Measurements from ENCODE around the gene C3orf80.
"Not testable (repeated sequence)": the region's sequence is repeated elsewhere in the genome, so short reads cannot be mapped to it uniquely, and the experiment has no call there.

The C3orf80 gene

DNA sequence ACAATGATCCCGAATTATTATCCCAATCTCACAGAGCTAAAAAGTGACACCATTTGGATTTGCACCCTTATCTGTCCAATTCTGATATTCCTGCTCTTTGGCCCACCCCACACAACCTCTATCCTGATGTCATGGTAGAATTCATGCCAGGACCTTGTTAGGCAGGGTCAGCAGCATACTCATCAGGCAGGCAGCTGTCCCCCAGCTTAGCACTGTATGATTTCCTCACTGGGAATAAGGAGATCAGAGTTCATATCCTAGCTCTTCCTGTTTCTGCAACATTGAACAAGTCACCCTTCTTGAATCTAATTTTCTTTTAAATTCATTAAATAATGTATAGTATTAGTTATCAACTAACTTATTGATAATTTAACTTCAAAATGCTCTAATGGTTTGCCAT lies 12.0 kb upstream of the C3orf80 start:
- no peak for DNase-seq

DNA sequence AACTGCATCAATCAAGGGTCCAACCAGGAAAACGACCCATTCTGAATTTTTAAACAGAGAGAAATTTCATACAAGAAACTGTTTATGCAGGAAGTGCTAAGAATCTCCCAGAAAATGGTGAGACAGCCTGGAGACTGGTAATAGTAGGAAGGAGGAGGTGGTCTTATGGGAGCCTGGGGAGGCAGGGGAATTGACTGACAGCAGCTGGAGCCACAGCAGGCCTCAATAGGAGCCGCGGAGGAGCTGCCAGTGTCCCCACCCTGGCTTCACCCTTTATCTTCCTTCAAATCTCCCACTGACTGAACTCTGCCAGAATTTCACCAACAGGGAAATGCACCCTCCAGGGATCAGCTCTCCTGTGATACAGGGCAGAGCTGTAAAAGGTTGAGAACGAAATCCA lies 7.5 kb upstream of the C3orf80 start:
- no peak for DNase-seq

DNA sequence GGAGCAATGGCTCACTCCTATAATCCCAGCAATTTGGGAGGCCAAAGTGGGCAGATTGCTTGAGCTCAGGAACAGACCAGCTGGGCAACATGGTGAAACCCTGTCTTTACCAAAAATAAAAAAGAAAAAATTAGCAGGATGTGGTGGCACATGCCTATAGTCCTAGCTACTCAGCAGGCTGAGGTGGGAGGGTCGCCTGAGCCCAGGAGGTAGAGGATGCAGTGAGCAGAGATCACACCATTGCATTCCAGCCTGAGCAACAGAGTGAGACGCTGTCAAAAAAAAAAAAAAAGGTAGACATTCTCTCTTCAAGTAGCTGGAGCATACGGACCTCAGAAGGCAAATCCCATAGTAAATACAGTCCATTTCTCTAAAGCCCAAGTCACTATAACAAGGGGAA lies 7.1 kb upstream of the C3orf80 start:
- DNase-seq, result no peak

DNA sequence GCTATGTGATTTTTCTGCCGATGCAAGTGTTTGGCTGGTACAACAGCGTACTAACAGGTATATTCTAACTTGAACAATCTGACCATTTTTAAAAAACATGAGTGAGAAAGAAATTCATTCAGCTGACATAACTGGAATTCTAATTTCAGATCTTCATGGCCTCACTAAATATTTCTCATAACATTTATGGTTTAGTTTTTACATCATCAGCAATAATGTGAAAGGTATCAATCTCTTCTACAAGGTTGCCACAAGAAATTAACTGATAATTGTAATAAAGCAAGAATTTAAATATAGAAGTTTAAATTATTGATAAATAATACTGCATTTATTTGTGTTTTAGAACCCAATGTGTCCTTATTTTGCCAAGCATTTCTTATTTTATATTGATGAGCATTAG lies 5.2 kb upstream of the C3orf80 start:
- no peak for DNase-seq

DNA sequence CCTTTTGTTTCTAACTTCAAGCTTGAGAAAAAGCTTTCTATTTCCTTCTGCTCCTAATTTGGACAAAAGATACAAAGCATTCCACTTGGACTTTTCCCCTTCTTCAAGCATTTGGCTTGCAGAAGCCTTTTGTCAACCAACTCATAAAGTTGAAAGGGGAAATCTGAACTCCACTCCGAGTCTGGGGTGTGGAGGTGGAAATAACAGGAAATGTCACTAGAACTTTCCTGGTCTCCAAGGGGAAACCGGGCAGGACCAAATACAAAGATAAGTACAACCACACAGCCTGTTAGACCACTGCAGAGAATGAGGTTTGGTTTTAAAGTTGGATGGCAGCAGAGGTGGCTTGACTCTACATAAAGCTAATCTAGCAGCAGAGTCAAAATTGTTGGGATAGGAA lies 4.2 kb upstream of the C3orf80 start:
- no peak for DNase-seq

DNA sequence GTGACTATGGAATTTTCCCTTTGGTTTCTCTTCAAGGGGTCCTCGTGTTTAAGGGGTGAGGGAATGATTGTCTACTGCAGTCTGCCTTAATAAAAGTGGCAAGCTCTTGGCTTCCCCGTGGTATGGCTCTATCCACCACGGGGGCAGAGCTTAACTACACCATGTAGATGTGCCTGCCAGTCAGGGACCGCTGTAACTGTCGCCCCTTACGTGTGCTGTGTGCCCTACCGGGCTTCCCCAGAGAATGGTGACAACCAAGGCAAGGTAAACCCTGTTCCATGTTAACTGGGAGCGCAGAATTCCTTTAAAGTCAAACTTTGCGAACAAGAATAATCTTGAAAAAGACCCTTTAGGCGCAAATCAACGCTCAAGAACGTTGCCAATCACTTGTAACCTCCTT lies 966 bp upstream of the C3orf80 start:
- DNase-seq, result peak in 1 of 5 experiments; percentile 12

DNA sequence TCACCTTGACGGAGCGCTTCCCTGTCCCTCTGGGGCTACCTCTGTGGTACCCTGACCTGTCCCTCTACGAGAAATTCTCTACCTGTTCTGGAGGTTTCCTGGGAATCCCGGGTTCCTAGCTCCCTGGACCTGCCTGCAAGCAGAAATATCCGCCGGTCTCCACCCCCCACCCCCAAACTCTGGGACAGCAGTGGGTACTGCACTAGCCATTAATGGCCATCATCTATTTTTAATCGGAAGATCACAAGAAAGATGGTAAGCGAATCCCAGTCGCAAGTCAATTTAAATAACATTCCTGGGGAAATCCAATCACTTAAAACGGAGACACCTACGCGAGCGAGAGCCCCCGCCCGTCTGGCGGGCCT lies 429 bp upstream of the C3orf80 start:
- no peak for DNase-seq

DNA sequence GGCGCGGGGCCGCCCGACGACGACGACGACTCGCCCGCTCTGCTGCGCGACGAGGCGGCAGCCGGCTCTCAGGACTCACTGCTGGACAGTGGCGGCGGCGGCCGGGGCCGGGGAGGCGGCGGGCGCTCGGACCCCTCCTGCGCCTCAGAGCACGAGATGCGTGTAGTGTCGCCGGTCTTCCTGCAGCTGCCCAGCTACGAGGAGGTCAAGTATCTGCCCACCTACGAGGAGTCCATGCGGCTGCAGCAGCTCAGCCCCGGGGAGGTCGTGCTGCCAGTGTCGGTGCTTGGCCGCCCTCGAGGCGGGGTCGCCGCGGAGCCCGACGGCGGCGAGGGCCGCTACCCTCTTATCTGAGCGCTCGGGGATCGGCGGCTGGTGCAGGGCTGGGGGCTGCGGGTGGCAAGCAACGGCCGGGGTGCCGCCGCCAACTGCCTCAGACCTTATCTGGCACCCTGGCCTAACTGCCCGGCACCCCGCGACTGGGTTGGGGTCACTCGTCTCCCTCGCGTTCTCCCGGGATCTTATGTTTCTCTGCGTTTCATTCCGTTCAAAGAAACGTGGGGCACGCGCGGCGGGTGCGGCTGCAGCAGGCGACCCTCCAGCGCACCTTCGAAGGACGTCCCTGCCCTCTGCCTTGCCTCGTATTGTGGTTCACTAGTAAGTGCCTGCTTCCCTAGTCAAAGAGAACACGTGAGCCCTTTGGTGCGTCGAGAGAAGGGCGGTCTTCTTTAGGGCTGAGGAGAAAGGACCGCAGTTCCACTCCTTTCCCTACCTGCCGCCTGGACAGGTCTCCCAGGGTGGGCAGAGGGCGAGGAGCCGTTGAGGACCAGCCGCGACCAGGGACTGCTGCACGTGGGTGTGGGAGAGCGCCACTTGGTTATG lies 1.0 kb downstream of the C3orf80 start:
- DNase-seq, result peak in 1 of 5 experiments; percentile 41

DNA sequence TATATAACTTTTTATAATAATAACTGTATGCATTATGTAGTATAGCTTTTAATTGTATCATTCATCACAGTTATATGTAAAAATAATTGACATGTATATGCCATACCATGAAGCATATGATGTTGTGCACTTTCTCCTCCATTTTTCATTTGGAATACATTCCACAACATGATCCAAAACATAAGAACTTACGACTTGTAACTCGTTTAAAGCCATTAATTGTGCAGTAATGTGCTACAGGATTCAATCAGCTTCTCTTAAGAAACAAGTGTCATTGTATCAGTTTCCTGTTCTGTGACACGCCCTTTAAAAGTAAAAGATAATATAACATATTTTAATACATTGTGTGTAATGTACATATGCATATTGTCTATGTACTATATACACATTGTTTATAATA lies 2.2 kb downstream of the C3orf80 start:
- no peak for DNase-seq

DNA sequence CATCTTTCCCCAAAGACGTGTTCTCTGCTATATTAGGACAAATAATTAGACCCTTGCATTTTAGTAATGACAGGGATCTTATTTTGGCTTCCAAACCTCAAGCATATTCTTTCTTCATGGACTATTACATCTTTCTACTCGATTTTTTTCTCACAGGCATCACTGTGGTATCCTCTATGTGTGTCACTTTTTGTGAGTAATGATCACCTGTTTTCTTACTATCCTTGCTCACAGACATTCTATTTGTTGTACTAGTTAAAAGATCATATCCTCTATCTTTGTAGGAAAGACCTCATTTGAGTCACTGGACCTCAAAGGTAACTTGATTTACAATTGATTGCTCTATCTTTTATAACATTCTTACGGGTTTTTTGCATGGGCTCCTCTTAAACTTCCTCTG lies 6.8 kb downstream of the C3orf80 start:
- DNase-seq, result no peak

DNA sequence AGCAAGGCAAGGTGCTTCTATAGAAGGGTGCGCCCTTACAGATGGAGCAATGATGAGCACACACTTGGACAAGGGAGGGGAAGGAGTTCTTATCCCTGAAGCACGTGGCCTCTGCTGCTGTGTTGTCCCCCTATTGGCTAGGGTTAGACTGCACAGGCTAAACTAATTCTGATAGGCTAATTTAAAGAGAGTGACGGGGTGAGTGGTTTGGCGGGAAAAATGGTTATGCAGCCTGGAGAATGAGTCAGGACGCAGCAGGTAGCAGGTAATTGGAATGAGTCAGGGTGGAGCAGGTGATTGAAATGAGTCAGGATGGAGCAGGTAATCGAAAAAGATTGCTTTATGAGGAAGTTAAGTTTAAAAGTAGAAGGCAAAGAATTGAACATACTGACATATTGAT lies 15.5 kb downstream of the C3orf80 start:
- DNase-seq, result not testable (repeated sequence)

DNA sequence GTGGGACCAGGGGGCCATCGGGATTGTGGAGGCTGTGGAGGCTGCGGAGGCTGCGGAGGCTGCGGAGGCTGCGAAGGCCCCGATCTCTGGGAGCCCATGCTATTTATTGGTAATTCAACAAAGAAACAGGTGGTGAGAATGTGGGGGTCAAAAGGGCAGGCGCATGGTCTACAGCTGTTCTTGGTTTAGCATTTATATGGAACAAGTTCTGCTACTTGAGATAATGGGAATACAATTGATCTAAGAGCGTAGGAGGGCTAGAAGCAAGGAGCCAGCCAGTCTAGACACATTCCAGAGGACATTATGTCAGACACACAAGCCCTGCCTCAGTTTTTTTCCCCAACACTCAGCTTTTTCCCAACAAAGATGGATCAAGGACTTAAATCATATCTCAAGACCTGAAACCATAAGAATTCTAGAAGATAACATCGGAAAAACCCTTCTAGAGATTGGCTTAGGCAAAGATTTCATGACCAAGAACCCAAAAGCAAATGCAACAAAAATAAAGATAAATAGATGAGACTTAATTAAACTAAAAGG lies 20.1 kb downstream of the C3orf80 start:
- DNase-seq, result no peak

DNA sequence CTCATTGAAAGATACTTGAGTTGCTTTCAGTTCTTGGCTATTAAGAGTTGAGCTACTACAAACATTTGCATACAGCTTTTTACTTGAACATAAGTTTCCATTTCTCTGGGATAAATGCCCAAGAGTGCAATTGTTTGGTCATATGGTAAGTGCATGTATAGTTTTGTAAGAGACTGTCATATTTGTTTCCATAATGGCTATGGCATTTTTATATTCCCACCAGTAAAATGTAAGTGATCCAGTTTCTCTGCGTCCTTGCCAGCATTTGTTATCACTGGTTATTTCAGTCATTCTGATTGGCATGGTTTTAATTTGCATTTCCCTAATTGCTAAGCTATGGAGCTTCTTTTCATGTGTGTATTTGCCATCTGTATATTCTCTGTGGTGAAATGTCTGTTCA lies 22.5 kb downstream of the C3orf80 start:
- DNase-seq, result no peak

DNA sequence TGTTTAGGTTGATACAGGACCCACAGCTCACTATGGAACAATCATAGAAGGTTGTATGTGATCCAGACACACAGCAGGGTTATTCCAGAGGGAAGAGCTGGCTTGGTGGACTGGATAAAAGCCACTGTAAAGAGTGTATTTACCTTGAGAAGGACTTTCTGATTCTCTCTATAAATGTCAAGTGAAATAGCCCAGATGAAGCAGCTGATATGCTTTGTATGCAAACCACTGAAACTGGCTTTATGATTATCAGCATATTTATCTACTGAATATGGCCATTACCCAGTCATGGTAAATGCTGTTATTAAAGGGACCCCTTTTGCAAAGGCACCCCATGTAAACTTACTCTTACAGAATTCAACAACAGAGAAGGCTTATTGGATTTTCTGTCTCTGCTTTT lies 28.1 kb downstream of the C3orf80 start:
- DNase-seq, result no peak

DNA sequence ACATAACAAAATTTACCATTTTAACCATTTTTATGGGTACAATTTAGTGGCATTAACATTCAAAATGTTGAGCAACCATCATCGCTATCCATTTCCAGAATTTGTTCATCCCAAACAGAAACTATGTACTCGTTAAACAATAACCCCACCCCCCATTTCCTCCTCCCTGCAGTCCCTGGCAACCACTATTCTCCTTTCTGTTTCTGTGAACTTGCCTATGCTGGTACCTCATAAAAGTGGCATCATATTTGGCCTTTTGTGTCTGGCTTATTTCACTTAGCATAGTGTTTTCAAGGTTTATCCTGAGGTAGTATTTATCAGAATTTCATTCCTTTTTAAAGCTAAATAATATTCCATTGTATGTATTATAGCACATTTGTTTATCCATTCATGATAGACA lies 32.4 kb downstream of the C3orf80 start:
- DNase-seq, result no peak

DNA sequence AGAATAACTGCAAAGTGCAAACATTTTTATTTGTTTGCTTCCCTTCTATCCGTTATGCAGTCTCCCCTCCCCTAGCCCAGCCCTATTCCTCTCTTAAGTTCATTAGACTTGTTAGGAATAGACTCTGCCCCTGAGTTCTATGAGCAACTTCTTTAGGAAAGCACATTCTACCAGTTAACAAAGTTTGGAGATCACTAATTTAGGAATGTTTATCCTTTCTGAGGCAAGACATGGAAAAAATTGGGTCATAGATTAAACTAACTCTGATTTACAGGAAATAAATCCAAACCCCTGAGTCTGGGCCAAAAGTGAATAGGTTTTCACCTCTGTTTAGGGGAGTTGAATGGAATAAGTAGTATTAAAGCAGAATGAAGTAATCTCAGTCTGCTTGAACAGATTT lies 34.4 kb downstream of the C3orf80 start:
- no peak for DNase-seq

DNA sequence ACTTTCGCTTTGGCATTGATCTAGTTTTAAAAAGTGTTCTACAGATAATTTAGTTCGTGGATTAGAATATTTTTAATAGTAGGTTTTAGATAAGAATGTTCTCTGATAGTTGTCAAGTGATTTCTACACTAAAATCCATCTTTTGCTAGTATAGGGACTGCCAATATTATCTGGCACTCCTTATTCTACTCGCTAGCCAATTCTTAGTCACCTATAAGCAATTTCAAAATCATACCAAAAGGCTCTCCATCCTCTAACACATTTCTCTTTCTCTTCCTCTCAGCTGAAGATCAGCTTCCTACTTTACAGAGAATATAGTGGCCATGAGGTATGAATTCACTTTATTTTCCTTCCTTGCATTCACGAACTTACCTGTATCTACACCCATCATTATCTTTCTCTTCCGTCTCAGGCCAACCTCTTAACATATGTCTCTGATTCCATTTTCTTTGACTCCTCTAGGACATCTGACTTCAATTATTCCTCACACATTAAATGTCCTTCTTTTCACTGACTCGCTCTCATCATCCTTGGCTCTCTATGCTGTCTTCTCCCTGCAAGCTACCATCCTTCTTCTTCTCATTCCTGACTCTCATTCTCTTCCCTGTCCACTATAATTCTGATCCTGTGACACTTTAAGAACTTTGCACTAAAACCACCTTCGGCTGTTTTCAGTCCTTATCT lies 35.5 kb downstream of the C3orf80 start:
- no peak for DNase-seq

DNA sequence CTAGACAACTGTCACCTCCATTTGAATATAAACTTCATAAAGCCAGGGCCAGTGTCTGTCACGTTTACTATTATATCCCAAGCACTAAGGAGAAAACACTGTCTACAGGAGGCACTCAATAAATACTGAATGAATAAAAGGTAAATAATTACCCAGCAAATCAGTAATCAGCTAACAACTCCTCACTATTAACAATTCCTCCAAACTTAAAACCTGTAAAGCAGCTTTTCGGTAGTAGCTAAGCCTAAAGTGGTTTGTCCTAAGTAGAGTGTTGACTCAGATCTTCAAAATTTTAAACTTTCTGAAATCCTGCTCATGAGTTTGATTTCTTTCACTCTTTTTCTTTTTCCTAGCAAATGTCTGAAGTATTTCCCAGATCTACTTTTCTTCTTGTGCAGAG lies 39.9 kb downstream of the C3orf80 start:
- DNase-seq, result no peak
